K562 (cell line): ENCODE measurements around the gene FGR. TPM values are rescaled to one million over a fixed set of nuclear protein-coding genes. Genes with fewer than 3 reads are reported as not detected.

Experiments
- DACH1 ChIP-seq: fragments of 450-650 bp; IDR thresholded peaks from 2 replicates; pipeline ENCODE4 v1.6.1; 2018; ENCODE audit not compliant: partially characterized antibody
- E4F1 ChIP-seq: fragments of 250-450 bp; sonication (Bioruptor Pico); IDR thresholded peaks from 2 replicates; pipeline ENCODE4 v1.5.0; 2021; ENCODE audit warnings: mild to moderate bottlenecking, borderline replicate concordance
- ILK ChIP-seq: fragments of 450-650 bp; IDR thresholded peaks from 2 replicates; pipeline ENCODE4 v1.6.1; 2016; ENCODE audit warnings: missing genetic modification characterization, low read depth, mild to moderate bottlenecking, missing compliant biosample characterization, moderate library complexity, borderline replicate concordance
- NRF1 ChIP-seq, 2 experiments: fragments of 450-650 bp; IDR thresholded peaks in 1 of 2; conservative IDR thresholded peaks in 1 of 2; 2 replicates each; pipeline ENCODE4 v1.6.1; 2014; ENCODE audit warnings: mild to moderate bottlenecking in 2 of 2
- OTX1 ChIP-seq: fragments of 450-650 bp; formaldehyde crosslinking; IDR thresholded peaks from 2 replicates; pipeline ENCODE4 v1.4.0; 2022; ENCODE audit warnings: mild to moderate bottlenecking
- POLR3G ChIP-seq: IDR thresholded peaks from 2 replicates; pipeline ENCODE4 v1.6.1; 2011; ENCODE audit not compliant: insufficient read length, insufficient replicate concordance; ENCODE audit errors: extremely low read depth
- TRIM24 ChIP-seq, 2 experiments: fragments of 450-650 bp; IDR thresholded peaks; 2 replicates each; pipeline ENCODE4 v1.6.1; 2016
- ZC3H11A ChIP-seq: IDR thresholded peaks from 2 replicates; pipeline ENCODE4 v1.6.1; 2012; ENCODE audit warnings: low read depth, low read length, improper control_type of control experiment
- ZEB2 ChIP-seq: fragments of 450-650 bp; IDR thresholded peaks from 2 replicates; pipeline ENCODE4 v1.6.1; 2016
- ZNF24 ChIP-seq: fragments of 450-650 bp; IDR thresholded peaks from 2 replicates; pipeline ENCODE4 v1.6.1; 2016
- ZNF280B ChIP-seq: fragments of 250-450 bp; sonication (Bioruptor Pico); IDR thresholded peaks from 2 replicates; pipeline ENCODE4 v1.5.1; 2021; ENCODE audit warnings: mild to moderate bottlenecking
- ZNF347 ChIP-seq: fragments of 450-650 bp; formaldehyde crosslinking; IDR thresholded peaks from 2 replicates; pipeline ENCODE4 v1.4.0; 2020; ENCODE audit warnings: low read depth, mild to moderate bottlenecking, moderate library complexity
- ZNF518B ChIP-seq: fragments of 250-450 bp; sonication (Bioruptor Pico); IDR thresholded peaks from 2 replicates; pipeline ENCODE4 v1.5.0; 2021; ENCODE audit warnings: mild to moderate bottlenecking, moderate library complexity
- ZNF561 ChIP-seq: fragments of 450-650 bp; formaldehyde crosslinking; conservative IDR thresholded peaks from 2 replicates; pipeline ENCODE4 v1.4.0; 2020; ENCODE audit warnings: mild to moderate bottlenecking, moderate library complexity
- ZNF79 ChIP-seq: fragments of 250-450 bp; sonication (Bioruptor Pico); IDR thresholded peaks from 2 replicates; pipeline ENCODE4 v1.4.0; 2020; ENCODE audit warnings: low read depth, mild to moderate bottlenecking, moderate library complexity
- polyA plus RNA-seq, 8 experiments: library from polyadenylated mRNA; depleted of rRNA in 4 of 8; stranded (reverse) in 5 of 8; unstranded in 3 of 8; fragments of >200 nt; fragmentation: Nextera tagmentation in 2 of 8; fragmentation: Illumina TruSeq in 1 of 8; extraction: Ambion mirVana in 2 of 8; extraction: Trizol in 1 of 8; gene quantifications; 2 replicates each; pipeline versions ENCODE4 v1.2.1 to v1.2.3, GENCODE V29; 2011 to 2014; ENCODE audit warnings: inconsistent platforms in 1 of 8, missing spikeins in 1 of 8
- total RNA-seq, 7 experiments: library from RNA; depleted of rRNA in 6 of 7; stranded (reverse); fragments of >200 nt in 6 of 7; fragmentation: Illumina TruSeq in 2 of 7; extraction: Trizol in 2 of 7; gene quantifications; 2 replicates each; pipeline versions ENCODE4 v1.2.1 to v1.2.3, GENCODE V29; 2011 to 2021; ENCODE audit warnings: low replicate concordance in 1 of 7
- TF ChIP-seq, protein P1 (sequence below): fragments of 200-800 bp; sonication (Bioruptor generic); IDR thresholded peaks from 2 replicates; pipeline ENCODE4 v1.6.1; 2016; ENCODE audit warnings: missing genetic modification characterization, missing compliant biosample characterization

Gene FGR
- total and polyA plus RNA-seq, 9 of the 15 experiments (the other 6 are each of a cell fraction or from before 2014, with no cell fraction given) = 0.04 to 0.11 TPM; not detected in 7

- TF ChIP-seq, protein P1, sequence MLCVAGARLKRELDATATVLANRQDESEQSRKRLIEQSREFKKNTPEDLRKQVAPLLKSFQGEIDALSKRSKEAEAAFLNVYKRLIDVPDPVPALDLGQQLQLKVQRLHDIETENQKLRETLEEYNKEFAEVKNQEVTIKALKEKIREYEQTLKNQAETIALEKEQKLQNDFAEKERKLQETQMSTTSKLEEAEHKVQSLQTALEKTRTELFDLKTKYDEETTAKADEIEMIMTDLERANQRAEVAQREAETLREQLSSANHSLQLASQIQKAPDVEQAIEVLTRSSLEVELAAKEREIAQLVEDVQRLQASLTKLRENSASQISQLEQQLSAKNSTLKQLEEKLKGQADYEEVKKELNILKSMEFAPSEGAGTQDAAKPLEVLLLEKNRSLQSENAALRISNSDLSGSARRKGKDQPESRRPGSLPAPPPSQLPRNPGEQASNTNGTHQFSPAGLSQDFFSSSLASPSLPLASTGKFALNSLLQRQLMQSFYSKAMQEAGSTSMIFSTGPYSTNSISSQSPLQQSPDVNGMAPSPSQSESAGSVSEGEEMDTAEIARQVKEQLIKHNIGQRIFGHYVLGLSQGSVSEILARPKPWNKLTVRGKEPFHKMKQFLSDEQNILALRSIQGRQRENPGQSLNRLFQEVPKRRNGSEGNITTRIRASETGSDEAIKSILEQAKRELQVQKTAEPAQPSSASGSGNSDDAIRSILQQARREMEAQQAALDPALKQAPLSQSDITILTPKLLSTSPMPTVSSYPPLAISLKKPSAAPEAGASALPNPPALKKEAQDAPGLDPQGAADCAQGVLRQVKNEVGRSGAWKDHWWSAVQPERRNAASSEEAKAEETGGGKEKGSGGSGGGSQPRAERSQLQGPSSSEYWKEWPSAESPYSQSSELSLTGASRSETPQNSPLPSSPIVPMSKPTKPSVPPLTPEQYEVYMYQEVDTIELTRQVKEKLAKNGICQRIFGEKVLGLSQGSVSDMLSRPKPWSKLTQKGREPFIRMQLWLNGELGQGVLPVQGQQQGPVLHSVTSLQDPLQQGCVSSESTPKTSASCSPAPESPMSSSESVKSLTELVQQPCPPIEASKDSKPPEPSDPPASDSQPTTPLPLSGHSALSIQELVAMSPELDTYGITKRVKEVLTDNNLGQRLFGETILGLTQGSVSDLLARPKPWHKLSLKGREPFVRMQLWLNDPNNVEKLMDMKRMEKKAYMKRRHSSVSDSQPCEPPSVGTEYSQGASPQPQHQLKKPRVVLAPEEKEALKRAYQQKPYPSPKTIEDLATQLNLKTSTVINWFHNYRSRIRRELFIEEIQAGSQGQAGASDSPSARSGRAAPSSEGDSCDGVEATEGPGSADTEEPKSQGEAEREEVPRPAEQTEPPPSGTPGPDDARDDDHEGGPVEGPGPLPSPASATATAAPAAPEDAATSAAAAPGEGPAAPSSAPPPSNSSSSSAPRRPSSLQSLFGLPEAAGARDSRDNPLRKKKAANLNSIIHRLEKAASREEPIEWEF (CRISPR knock-in tag) = no peak
- TF ChIP-seq ZC3H11A (no peak), TRIM24 (IDR thresholded peaks at IDR 0.05) (no peak), OTX1 (CRISPR knock-in tag) (no peak; the same call in 1 of the 2 replicates), NRF1 (conservative IDR thresholded peaks at IDR 0.05 in 1 of 2, IDR thresholded peaks at IDR 0.05 in 1 of 2) (peak in 1 of 2 experiments; percentile 19; a peak in 1 of 4 replicates), E4F1 (no peak), ZNF280B (CRISPR knock-in tag) (no peak), ILK (tag) (no peak), ZNF24 (no peak), ZNF518B (no peak), ZNF347 (CRISPR knock-in tag) (no peak), POLR3G (no peak), ZEB2 (no peak), ZNF561 (CRISPR knock-in tag) (no peak), ZNF79 (no peak), DACH1 (no peak)
Measured at GRCh38 chr1:27598902-27599528, 36.0 kb downstream of the FGR start (continued).
